Measurements from ENCODE around the gene VPS33B. TPM values are rescaled to one million over a fixed set of nuclear protein-coding genes. Genes with fewer than 3 reads are reported as not detected.

The VPS33B gene
- total RNA-seq, 3 donors from 2014 or later (not counting 1 experiment from before 2014, with no cell fraction given) = 19.8 to 28.6 (median 24.9) TPM

DNA sequence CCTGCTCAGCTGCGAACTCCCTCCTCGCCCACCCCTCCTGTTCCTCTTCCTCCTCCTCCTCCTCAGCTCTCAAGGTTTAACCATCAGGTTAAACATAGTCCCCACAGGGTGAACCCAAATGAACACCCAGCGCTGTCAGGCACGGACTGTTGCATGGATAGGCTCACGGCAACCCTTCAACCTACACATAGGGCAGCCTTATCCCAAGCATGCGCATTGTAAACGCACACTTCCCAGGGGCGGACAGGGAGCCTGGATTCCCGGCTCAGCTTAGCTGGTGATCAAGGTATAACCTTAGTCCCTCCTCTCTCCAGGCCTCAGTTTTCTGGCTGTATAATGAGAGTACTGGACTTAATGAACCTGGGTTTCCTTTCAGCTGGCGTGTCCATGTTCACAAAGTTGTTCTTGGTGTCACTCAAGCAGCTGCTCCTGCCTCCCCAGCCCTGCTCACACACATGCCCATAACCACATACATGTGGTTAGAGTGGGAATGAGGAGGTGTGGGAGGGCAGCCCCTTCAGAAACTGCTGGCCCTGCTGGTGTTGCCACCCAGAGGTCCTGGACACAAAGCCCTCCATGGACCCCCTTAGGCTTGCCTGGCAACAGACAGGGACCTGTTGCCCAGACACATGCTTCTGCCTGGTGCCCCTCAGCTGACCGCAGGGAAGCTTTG lies 20.9 kb upstream of the VPS33B start:
- no peaks in the 10 kb centered on the region for H3K9me3 Mint-ChIP-seq
- H3K27me3 Mint-ChIP-seq (ENCODE audit: low read depth in 2 of 2) = peaks cover 0 to 3% of the 10 kb centered on the region in 2 donors
- H3K36me3 Mint-ChIP-seq = no peaks in the 10 kb centered on the region
- no peak overlapping the region for H3K4me3 Mint-ChIP-seq
- H3K4me1 ChIP-seq (ENCODE audit: control insufficient read depth, insufficient read depth, low read length) = peaks cover 4% of the 10 kb centered on the region
- peaks cover 6 to 12% of the 10 kb centered on the region in 2 donors for H3K4me1 Mint-ChIP-seq
- H3K27ac Mint-ChIP-seq = no peak overlapping the region
- H3K27ac ChIP-seq (ENCODE audit: low read length) = no peak overlapping the region
- intact Hi-C loops (cut with micrococcal nuclease) = no loop called here
- 89% methylated on average over 11 of the region's 11 CpGs for WGBS (ENCODE audit: insufficient coverage)
- H3K9me3 ChIP-seq (ENCODE audit: control insufficient read depth, insufficient read depth, low read length) = no peaks in the 10 kb centered on the region
- H3K36me3 ChIP-seq (ENCODE audit: control insufficient read depth, insufficient read depth, low read length) = no peaks in the 10 kb centered on the region
- no peak for ATAC-seq
- H3K4me3 ChIP-seq (ENCODE audit: low read length) = no peak overlapping the region
- DNase-seq = no peak
- TF ChIP-seq, protein P1, sequence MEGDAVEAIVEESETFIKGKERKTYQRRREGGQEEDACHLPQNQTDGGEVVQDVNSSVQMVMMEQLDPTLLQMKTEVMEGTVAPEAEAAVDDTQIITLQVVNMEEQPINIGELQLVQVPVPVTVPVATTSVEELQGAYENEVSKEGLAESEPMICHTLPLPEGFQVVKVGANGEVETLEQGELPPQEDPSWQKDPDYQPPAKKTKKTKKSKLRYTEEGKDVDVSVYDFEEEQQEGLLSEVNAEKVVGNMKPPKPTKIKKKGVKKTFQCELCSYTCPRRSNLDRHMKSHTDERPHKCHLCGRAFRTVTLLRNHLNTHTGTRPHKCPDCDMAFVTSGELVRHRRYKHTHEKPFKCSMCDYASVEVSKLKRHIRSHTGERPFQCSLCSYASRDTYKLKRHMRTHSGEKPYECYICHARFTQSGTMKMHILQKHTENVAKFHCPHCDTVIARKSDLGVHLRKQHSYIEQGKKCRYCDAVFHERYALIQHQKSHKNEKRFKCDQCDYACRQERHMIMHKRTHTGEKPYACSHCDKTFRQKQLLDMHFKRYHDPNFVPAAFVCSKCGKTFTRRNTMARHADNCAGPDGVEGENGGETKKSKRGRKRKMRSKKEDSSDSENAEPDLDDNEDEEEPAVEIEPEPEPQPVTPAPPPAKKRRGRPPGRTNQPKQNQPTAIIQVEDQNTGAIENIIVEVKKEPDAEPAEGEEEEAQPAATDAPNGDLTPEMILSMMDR (IDR thresholded peaks at IDR 0.05) = no peak
- no peaks in the 10 kb centered on the region for H3K27me3 ChIP-seq (ENCODE audit: control insufficient read depth, insufficient read depth, low read length)

DNA sequence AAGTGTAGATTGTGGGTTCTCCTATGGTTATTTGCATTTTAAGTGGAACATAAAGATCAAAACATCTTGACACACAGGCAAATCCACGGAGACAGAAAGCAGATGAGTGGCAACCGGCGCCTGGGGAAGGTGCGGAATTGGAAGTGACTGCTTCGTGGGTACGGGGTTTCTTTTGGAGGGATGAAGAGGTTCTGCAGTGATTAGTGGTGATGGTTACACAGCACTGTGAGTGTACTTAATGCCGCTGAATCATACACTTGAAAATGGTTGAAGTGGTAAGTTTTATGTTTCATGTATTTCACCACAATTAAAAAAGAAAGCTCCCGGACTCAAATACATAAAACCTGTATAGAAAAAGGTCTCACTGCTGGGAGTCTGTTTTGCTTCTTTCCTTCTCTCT lies 18.5 kb upstream of the VPS33B start:
- no peak for ATAC-seq
- intact Hi-C loops (cut with micrococcal nuclease) = no loop called here

DNA sequence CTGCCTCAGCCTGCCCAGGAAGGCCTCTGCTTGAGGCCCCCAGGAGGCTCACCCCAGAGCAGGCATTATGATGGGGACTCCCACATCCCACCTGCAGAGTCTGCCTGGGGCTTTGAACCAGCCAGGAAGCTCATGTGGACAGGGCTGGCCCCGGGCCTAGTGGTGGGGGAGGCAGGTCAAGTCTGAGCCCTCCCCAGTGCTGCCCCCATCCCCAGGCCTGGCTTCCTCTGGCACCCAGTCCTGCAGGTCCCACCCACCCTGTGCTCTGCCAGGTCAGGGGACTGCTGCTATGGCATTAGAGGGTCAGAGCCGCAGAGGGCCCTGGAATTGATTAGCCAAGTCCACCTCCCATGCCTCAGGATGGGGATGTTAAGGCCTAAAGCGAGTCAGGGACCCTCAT lies 17.6 kb upstream of the VPS33B start:
- no peak overlapping the region for H3K27ac ChIP-seq (ENCODE audit: low read length)
- H3K4me3 ChIP-seq (ENCODE audit: low read length) = no peak overlapping the region
- Mint-ChIP-seq H3K27me3 (ENCODE audit: low read depth in 2 of 2) (peaks cover 10 to 11% of the 10 kb centered on the region in 2 donors), H3K9me3 (no peaks in the 10 kb centered on the region), H3K36me3 (no peaks in the 10 kb centered on the region), H3K4me1 (peaks cover 0 to 2% of the 10 kb centered on the region in 2 donors), H3K4me3 (no peak overlapping the region), H3K27ac (no peak overlapping the region)
- WGBS (ENCODE audit: insufficient coverage) = 80% methylated on average over 3 of the region's 3 CpGs
- H3K4me1 ChIP-seq (ENCODE audit: control insufficient read depth, insufficient read depth, low read length) = no peaks in the 10 kb centered on the region
- H3K36me3 ChIP-seq (ENCODE audit: control insufficient read depth, insufficient read depth, low read length) = no peaks in the 10 kb centered on the region
- TF ChIP-seq, protein P1 (IDR thresholded peaks at IDR 0.05) = no peak
- intact Hi-C loops (cut with micrococcal nuclease) = no loop called here
- ATAC-seq (no peak), DNase-seq (no peak)
- H3K9me3 ChIP-seq (ENCODE audit: control insufficient read depth, insufficient read depth, low read length) = no peaks in the 10 kb centered on the region
- no peaks in the 10 kb centered on the region for H3K27me3 ChIP-seq (ENCODE audit: control insufficient read depth, insufficient read depth, low read length)

More for the DNA sequence above, 18.5 kb upstream of the VPS33B start:
- H3K9me3 ChIP-seq (ENCODE audit: control insufficient read depth, insufficient read depth, low read length) = no peaks in the 10 kb centered on the region
- TF ChIP-seq, protein P1 (IDR thresholded peaks at IDR 0.05) = no peak
- Mint-ChIP-seq H3K4me3 (no peak overlapping the region), H3K36me3 (no peaks in the 10 kb centered on the region), H3K27ac (no peak overlapping the region), H3K4me1 (peaks cover 0 to 6% of the 10 kb centered on the region in 2 donors), H3K9me3 (no peaks in the 10 kb centered on the region), H3K27me3 (ENCODE audit: low read depth in 2 of 2) (peaks cover 7 to 8% of the 10 kb centered on the region in 2 donors)
- H3K4me3 ChIP-seq (ENCODE audit: low read length) = no peak overlapping the region
- no peaks in the 10 kb centered on the region for H3K36me3 ChIP-seq (ENCODE audit: control insufficient read depth, insufficient read depth, low read length)
- H3K27ac ChIP-seq (ENCODE audit: low read length) = no peak overlapping the region
- no peaks in the 10 kb centered on the region for H3K4me1 ChIP-seq (ENCODE audit: control insufficient read depth, insufficient read depth, low read length)
- DNase-seq = no peak
- H3K27me3 ChIP-seq (ENCODE audit: control insufficient read depth, insufficient read depth, low read length) = no peaks in the 10 kb centered on the region
- WGBS (ENCODE audit: insufficient coverage) = 75% methylated on average over 6 of the region's 8 CpGs
